ENCODE data around the gene SKA1. TPM values are rescaled to one million over a fixed set of nuclear protein-coding genes. Genes with fewer than 3 reads are reported as not detected.

SKA1 gene
- total RNA-seq, 1 experiment from 2014 or later: 18.1 TPM

- TF ChIP-seq E2F5 (CRISPR knock-in tag; IDR thresholded peaks at IDR 0.05) (peak; percentile 90; the same call in 1 of the 2 replicates), ARID4B (CRISPR knock-in tag; IDR thresholded peaks at IDR 0.05; ENCODE audit: borderline replicate concordance) (0 out of 2 replicates have a peak, but pooled peaks have one; percentile 22), GABPB1 (CRISPR knock-in tag; IDR thresholded peaks at IDR 0.05) (peak; percentile 97), IRF2 (CRISPR knock-in tag; IDR thresholded peaks at IDR 0.05; ENCODE audit: borderline replicate concordance, low read depth) (no peak), ZNF317 (CRISPR knock-in tag; IDR thresholded peaks at IDR 0.05; ENCODE audit: borderline replicate concordance, low read depth) (no peak), NFE2L1 (CRISPR knock-in tag; IDR thresholded peaks at IDR 0.05) (peak; percentile 89), NR3C1 (CRISPR knock-in tag; conservative IDR thresholded peaks at IDR 0.05; ENCODE audit: low read depth) (0 out of 2 replicates have a peak, but pooled peaks have one; percentile 49), TP53 (CRISPR knock-in tag; IDR thresholded peaks at IDR 0.05) (peak; percentile 55; the same call in 1 of the 2 replicates), E2F1 (CRISPR knock-in tag; IDR thresholded peaks at IDR 0.05) (no peak), CREB1 (CRISPR knock-in tag; IDR thresholded peaks at IDR 0.05) (no peak), SP1 (CRISPR knock-in tag; conservative IDR thresholded peaks at IDR 0.05) (peak; percentile 86)
Measured at GRCh38 chr18:50374753-50375391, at the start of gene SKA1 (continued).

GRCh38 chr18:50327983-50328382 is 46.9 kb upstream of the SKA1 start:
- ChIA-PET CTCF (no interaction called here), POLR2A (no interaction called here)
- TF ChIP-seq SMAD4 (CRISPR knock-in tag; IDR thresholded peaks at IDR 0.05) (no peak), PRRX2 (CRISPR knock-in tag; IDR thresholded peaks at IDR 0.05) (no peak), ZNF671 (CRISPR knock-in tag; IDR thresholded peaks at IDR 0.05) (no peak), MLX (CRISPR knock-in tag; IDR thresholded peaks at IDR 0.05) (no peak), GTF2I (CRISPR knock-in tag; conservative IDR thresholded peaks at IDR 0.05) (no peak), ZSCAN18 (CRISPR knock-in tag; IDR thresholded peaks at IDR 0.05) (no peak), TEAD4 (CRISPR knock-in tag; IDR thresholded peaks at IDR 0.05) (no peak), NR1H2 (CRISPR knock-in tag; IDR thresholded peaks at IDR 0.05) (no peak), ZNF232 (CRISPR knock-in tag; IDR thresholded peaks at IDR 0.05) (no peak), CREM (CRISPR knock-in tag; IDR thresholded peaks at IDR 0.05) (no peak)
- Mint-ChIP-seq H3K36me3 (peaks cover 4% of the 10 kb centered on the region; the same call in 1 of the 2 replicates), H3K27ac (no peak overlapping the region), H3K4me3 (no peak overlapping the region), H3K9me3 (peaks cover 19% of the 10 kb centered on the region), H3K4me1 (no peaks in the 10 kb centered on the region), H3K27me3 (ENCODE audit: low read depth) (peaks cover 30% of the 10 kb centered on the region)
- DNase-seq (ENCODE audit: low spot score): no peak
- no peak for ATAC-seq

Data from WTC11 (cell line).